PFSK-1 (cell line): Measurements from ENCODE around the gene LIPK.

Experiments
- FOXP2 ChIP-seq: optimal IDR thresholded peaks from 2 replicates; pipeline ENCODE3; 2011; ENCODE audit warnings: borderline replicate concordance, control low read depth, inconsistent platforms; ENCODE audit not compliant: insufficient read depth; ENCODE audit errors: extremely low read length, extremely low read depth
- POLR2AphosphoS5 ChIP-seq: IDR thresholded peaks from 2 replicates; pipeline ENCODE4 v1.6.1; 2012; ENCODE audit warnings: low read depth, mild to moderate bottlenecking, control low read depth, low read length, moderate library complexity
- REST ChIP-seq, 2 experiments: IDR thresholded peaks; 2 replicates each; pipeline versions ENCODE4 v1.6.1 to v1.8.0; 2011 to 2012; ENCODE audit warnings: low read depth in 2 of 2, low read length in 2 of 2, control low read depth in 1 of 2, inconsistent platforms in 1 of 2, mild to moderate bottlenecking in 1 of 2, moderate library complexity in 1 of 2; ENCODE audit not compliant: insufficient read depth in 1 of 2
- SIN3A ChIP-seq: IDR thresholded peaks from 2 replicates; pipeline ENCODE4 v1.6.1; 2012; ENCODE audit warnings: mild to moderate bottlenecking, low read length, moderate library complexity, borderline replicate concordance; ENCODE audit not compliant: insufficient read depth
- TAF1 ChIP-seq: IDR thresholded peaks from 2 replicates; pipeline ENCODE4 v1.6.1; 2012; ENCODE audit warnings: low read length, control low read depth, borderline replicate concordance; ENCODE audit not compliant: insufficient read depth

The LIPK gene

GRCh38 chr10:88672041-88672440 is 34.0 kb upstream of the LIPK start:
- no peak for TF ChIP-seq FOXP2
- TF ChIP-seq TAF1, result no peak
- no peak for TF ChIP-seq SIN3A
- TF ChIP-seq REST (IDR thresholded peaks at IDR 0.05; ENCODE audit: insufficient read depth in 1 of 2, low read depth in 2 of 2, low read length in 2 of 2), result no peak
- no peak for TF ChIP-seq POLR2AphosphoS5

GRCh38 chr10:88676283-88677060 is 29.6 kb upstream of the LIPK start:
- TF ChIP-seq POLR2AphosphoS5, result no peak
- no peak for TF ChIP-seq FOXP2
- TF ChIP-seq REST (IDR thresholded peaks at IDR 0.05; ENCODE audit: insufficient read depth in 1 of 2, low read depth in 2 of 2, low read length in 2 of 2), result no peak
- TF ChIP-seq SIN3A, result no peak
- no peak for TF ChIP-seq TAF1

- TF ChIP-seq REST (IDR thresholded peaks at IDR 0.05; ENCODE audit: insufficient read depth in 1 of 2, low read depth in 2 of 2, low read length in 2 of 2), result no peak
- no peak for TF ChIP-seq FOXP2
- TF ChIP-seq SIN3A, result no peak
- TF ChIP-seq TAF1, result no peak
- TF ChIP-seq POLR2AphosphoS5, result no peak
Measured at GRCh38 chr10:88680958-88681357, 25.1 kb upstream of the LIPK start.

- TF ChIP-seq SIN3A, result no peak
- TF ChIP-seq POLR2AphosphoS5, result no peak
- TF ChIP-seq REST (IDR thresholded peaks at IDR 0.05; ENCODE audit: insufficient read depth in 1 of 2, low read depth in 2 of 2, low read length in 2 of 2), result no peak
- no peak for TF ChIP-seq FOXP2
- no peak for TF ChIP-seq TAF1
Measured at GRCh38 chr10:88682491-88682890, 23.6 kb upstream of the LIPK start.
